Common myeloid progenitor, CD34-positive (primary cell): Measurements from ENCODE around the gene BOLA1.
A peak's percentile ranks its signal among the peaks of the same experiment; 100 is the strongest.
"Not testable (repeated sequence)": the region's sequence is repeated elsewhere in the genome, so short reads cannot be mapped to it uniquely, and the experiment has no call there.

Source experiments
- CTCF ChIA-PET: fragments of 350-600 bp; sonication (Branson Sonifier 250); formaldehyde crosslinking; loops from one replicate; lab custom pipeline; 2021; ENCODE audit warnings: antibody characterized with exemption; lab: Charles Lee
- POLR2A ChIA-PET: fragments of 350-600 bp; sonication (Branson Sonifier 250); formaldehyde crosslinking; loops from one replicate; lab custom pipeline; 2021; ENCODE audit warnings: antibody characterized with exemption; lab: Charles Lee
- DNase-seq, 3 donors: peaks; one replicate each; pipeline versions ENCODE4 v3.0.0 to v3.0.0-alpha.2; 2013
- H3K27ac ChIP-seq, 2 experiments: 1 replicate in 1 of 2; 2 replicates in 1 of 2; pipeline ENCODE4 v1.7.0; 2013; ENCODE audit warnings: inconsistent platforms in 2 of 2, low read length in 2 of 2, mild to moderate bottlenecking in 2 of 2, low read depth in 1 of 2, moderate library complexity in 1 of 2; ENCODE audit not compliant: severe bottlenecking in 2 of 2, insufficient read depth in 1 of 2, poor library complexity in 1 of 2
- H3K27me3 ChIP-seq, 5 experiments: replicated peaks in 2 of 5; 1 replicate in 3 of 5; 2 replicates in 2 of 5; pipeline versions ENCODE4 v1.6.1 to v1.7.0; 2013; ENCODE audit warnings: low read length in 4 of 5, mild to moderate bottlenecking in 2 of 5, moderate library complexity in 2 of 5, inconsistent platforms in 1 of 5; ENCODE audit not compliant: insufficient read depth in 5 of 5, control insufficient read depth in 4 of 5
- H3K36me3 ChIP-seq, 4 experiments: 1 replicate in 2 of 4; 2 replicates in 2 of 4; pipeline versions ENCODE4 v1.6.1 to v1.7.0; 2013; ENCODE audit warnings: low read length in 3 of 4, control low read depth in 1 of 4, mild to moderate bottlenecking in 1 of 4; ENCODE audit not compliant: control insufficient read depth in 4 of 4, insufficient read depth in 4 of 4
- H3K4me1 ChIP-seq, 4 experiments: 1 replicate in 3 of 4; 2 replicates in 1 of 4; pipeline versions ENCODE4 v1.6.1 to v1.7.1; 2013; ENCODE audit warnings: low read length in 3 of 4, mild to moderate bottlenecking in 3 of 4, control low read depth in 1 of 4, inconsistent platforms in 1 of 4, moderate library complexity in 1 of 4; ENCODE audit not compliant: control insufficient read depth in 4 of 4, insufficient read depth in 4 of 4; ENCODE audit errors: control extremely low read depth in 1 of 4
- H3K4me3 ChIP-seq, 7 experiments: 1 replicate in 4 of 7; 2 replicates in 3 of 7; pipeline versions ENCODE4 v1.5.1 to v1.7.0; 2013; ENCODE audit warnings: mild to moderate bottlenecking in 7 of 7, low read length in 6 of 7, moderate library complexity in 6 of 7, inconsistent platforms in 2 of 7, low read depth in 2 of 7, control low read depth in 1 of 7; ENCODE audit not compliant: insufficient read depth in 4 of 7, control insufficient read depth in 1 of 7; ENCODE audit errors: extremely low read depth in 1 of 7
- H3K9me3 ChIP-seq, 5 experiments: 1 replicate in 4 of 5; 2 replicates in 1 of 5; pipeline versions ENCODE4 v1.6.1 to v1.7.1; 2013; ENCODE audit warnings: low read length in 4 of 5, mild to moderate bottlenecking in 2 of 5, inconsistent platforms in 1 of 5, low read depth in 1 of 5, moderate library complexity in 1 of 5; ENCODE audit not compliant: control insufficient read depth in 4 of 5, insufficient read depth in 2 of 5; ENCODE audit errors: control extremely low read depth in 1 of 5
- WGBS: methylation state at CpG from one replicate; pipeline ENCODE4 v1.1.5; 2013; ENCODE audit not compliant: insufficient coverage; 5-methylcytosine and 5-hydroxymethylcytosine counted together

The BOLA1 gene

GRCh38 chr1:149860684-149861496 lies 38.5 kb upstream of the BOLA1 start:
- POLR2A ChIA-PET, H3K4me1 ChIP-seq, H3K27me3 ChIP-seq, DNase-seq, H3K36me3 ChIP-seq, H3K27ac ChIP-seq, H3K9me3 ChIP-seq, H3K4me3 ChIP-seq, CTCF ChIA-PET: not testable (repeated sequence)
- WGBS, result no CpG with 5 or more reads among the region's 55 CpGs

- H3K27me3 ChIP-seq, H3K9me3 ChIP-seq, H3K4me1 ChIP-seq, CTCF ChIA-PET, H3K27ac ChIP-seq, POLR2A ChIA-PET, H3K36me3 ChIP-seq, H3K4me3 ChIP-seq, DNase-seq: not testable (repeated sequence)
- WGBS, result no CpG with 5 or more reads among the region's 32 CpGs
Observed at GRCh38 chr1:149861497-149862054, 37.8 kb upstream of the BOLA1 start.

- no CpG with 5 or more reads among the region's 2 CpGs for WGBS
- POLR2A ChIA-PET, CTCF ChIA-PET: not testable (repeated sequence)
Observed at GRCh38 chr1:149866887-149867286, 32.5 kb upstream of the BOLA1 start.

DNA sequence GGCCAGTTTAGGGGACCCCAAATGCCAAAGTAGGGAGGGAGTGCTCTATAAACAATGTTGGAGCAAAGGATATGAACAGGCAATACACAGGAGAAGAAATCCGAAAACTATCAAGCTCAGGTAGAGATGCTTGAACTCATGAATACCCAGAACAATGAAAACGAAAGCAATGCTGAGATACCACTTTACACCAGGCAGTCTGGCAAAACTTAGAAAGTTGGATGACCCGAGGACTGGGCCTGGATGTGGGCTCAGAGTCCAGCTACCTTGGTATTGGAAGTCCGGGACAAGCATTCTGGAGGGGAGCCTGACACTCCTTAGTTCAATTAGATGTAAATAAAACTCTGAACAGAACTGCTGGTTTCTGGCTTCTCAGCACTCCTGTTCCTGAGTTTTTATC lies 26.3 kb upstream of the BOLA1 start:
- H3K36me3 ChIP-seq, H3K9me3 ChIP-seq, H3K4me1 ChIP-seq, H3K27ac ChIP-seq, CTCF ChIA-PET, H3K4me3 ChIP-seq, DNase-seq, POLR2A ChIA-PET, H3K27me3 ChIP-seq: not testable (repeated sequence)
- WGBS, result no CpG with 5 or more reads among the region's 4 CpGs

More at GRCh38 chr1:149866887-149867286, 32.5 kb upstream of the BOLA1 start:
- DNase-seq, H3K36me3 ChIP-seq, H3K27me3 ChIP-seq, H3K27ac ChIP-seq, H3K4me3 ChIP-seq, H3K9me3 ChIP-seq, H3K4me1 ChIP-seq: not testable (repeated sequence)

DNA sequence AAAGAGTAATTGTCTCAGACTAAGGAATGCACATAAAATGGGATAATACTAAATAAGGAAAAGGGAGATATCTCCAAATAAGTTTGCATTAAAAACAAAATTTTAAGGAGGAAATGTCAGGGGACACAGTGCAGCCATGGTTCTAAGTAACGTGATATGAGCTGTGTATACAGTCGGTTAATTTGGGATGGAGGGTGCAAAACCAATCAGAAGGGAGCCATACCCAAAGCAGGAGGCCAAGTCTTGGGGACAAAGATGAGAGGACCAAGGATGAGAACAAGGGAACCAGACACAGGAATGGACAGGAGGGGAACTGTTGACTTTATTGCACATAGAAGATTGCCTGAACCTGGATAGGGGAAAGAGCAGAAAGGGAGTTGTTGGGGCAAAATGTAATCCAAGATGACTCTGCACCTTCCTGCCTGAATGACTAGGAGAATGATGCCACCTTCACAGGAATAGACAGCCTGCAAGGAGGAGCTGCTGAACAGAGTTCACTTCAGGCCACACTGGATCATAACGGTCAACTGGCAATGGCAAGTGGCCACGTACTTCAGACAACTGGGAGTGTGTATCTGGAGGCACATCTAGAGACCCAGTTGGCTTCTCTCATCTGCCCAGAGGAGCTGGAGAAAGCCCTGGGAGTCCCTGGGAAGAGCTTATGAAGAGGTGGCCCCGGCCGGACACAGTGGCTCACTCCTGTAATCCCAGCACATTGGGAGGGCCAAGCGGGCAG lies 22.0 kb upstream of the BOLA1 start:
- Histone ChIP-seq H3K4me1 (peaks cover 0 to 7% (median 4%) of the 10 kb centered on the region in 4 experiments), H3K27ac (no peak overlapping the region), H3K9me3 (no peaks in the 10 kb centered on the region), H3K36me3 (no peaks in the 10 kb centered on the region), H3K4me3 (peak overlapping the region in 1 of 7 experiments; percentile 13), H3K27me3 (no peaks in the 10 kb centered on the region)
- no peak for DNase-seq
- POLR2A ChIA-PET, result no interaction called here
- 98% methylated on average over 7 of the region's 7 CpGs for WGBS
- CTCF ChIA-PET, result interaction anchor here (0.8 kb wide), 1 partner anchor 10 kb away, joined by 4 read pairs; a partner anchor contains a TSS

DNA sequence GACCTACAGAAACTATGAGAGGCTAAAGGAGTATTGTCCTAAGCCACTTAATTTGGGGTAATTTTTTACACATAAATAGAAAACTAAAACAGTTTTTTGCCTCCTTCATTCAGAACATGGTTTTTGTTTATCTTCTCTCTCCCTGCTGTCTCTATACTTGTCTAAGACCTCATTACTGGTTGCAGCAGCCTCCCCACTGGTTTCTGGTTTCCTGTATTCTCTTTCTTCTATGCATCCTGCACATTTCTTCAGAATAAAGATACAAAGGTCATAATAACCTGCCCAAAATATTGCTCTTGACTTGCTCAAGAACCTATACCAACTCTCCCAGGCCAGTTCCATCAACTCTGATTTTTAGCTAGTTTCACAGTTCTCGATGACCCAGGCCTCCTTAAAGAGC lies 19.8 kb upstream of the BOLA1 start:
- CTCF ChIA-PET, result no interaction called here
- POLR2A ChIA-PET, result no interaction called here
- WGBS, result 100% methylated on average over 1 of the region's 1 CpG
- no peak overlapping the region for H3K27ac ChIP-seq
- DNase-seq, result no peak
- no peak overlapping the region for H3K4me3 ChIP-seq
- H3K27me3 ChIP-seq, result no peaks in the 10 kb centered on the region
- H3K4me1 ChIP-seq, result peaks cover 6 to 18% (median 11%) of the 10 kb centered on the region in 4 experiments
- no peaks in the 10 kb centered on the region for H3K9me3 ChIP-seq
- no peaks in the 10 kb centered on the region for H3K36me3 ChIP-seq

GRCh38 chr1:149881876-149882275 lies 17.5 kb upstream of the BOLA1 start:
- H3K27me3 ChIP-seq, result no peaks in the 10 kb centered on the region
- no peaks in the 10 kb centered on the region for H3K36me3 ChIP-seq
- POLR2A ChIA-PET, result no interaction called here
- peaks cover 9 to 23% (median 15%) of the 10 kb centered on the region in 4 experiments for H3K4me1 ChIP-seq
- WGBS, result no CpG with 5 or more reads among the region's 1 CpG
- H3K4me3 ChIP-seq, result no peak overlapping the region
- no peak overlapping the region for H3K27ac ChIP-seq
- no peak for DNase-seq
- H3K9me3 ChIP-seq, result no peaks in the 10 kb centered on the region
- CTCF ChIA-PET, result no interaction called here
